Fibroblast of lung (primary cell): Measurements from ENCODE around the gene NOCT. TPM values are rescaled to one million over a fixed set of nuclear protein-coding genes. Genes with fewer than 3 reads are reported as not detected.

Source experiments
- DNase-seq, 2 donors: peaks; one replicate each; pipeline versions ENCODE4 v3.0.0 to v3.0.0-alpha.2; 2010; ENCODE audit warnings: low read depth in 2 of 2
- H2AFZ ChIP-seq: 2 replicates; pipeline ENCODE4 v1.5.1; 2012; ENCODE audit warnings: low read length, control low read depth, inconsistent platforms
- H3K27ac ChIP-seq: 2 replicates; pipeline ENCODE4 v1.5.1; 2011; ENCODE audit warnings: low read length, control low read depth; ENCODE audit not compliant: insufficient read depth
- H3K27me3 ChIP-seq: 2 replicates; pipeline ENCODE4 v1.5.1; 2011; ENCODE audit warnings: mild to moderate bottlenecking, low read length; ENCODE audit not compliant: control insufficient read depth, insufficient read depth
- H3K36me3 ChIP-seq: 2 replicates; pipeline ENCODE4 v1.5.1; 2011; ENCODE audit warnings: low read length; ENCODE audit not compliant: control insufficient read depth, insufficient read depth
- H3K4me1 ChIP-seq: 2 replicates; pipeline ENCODE4 v1.5.1; 2011; ENCODE audit warnings: low read length; ENCODE audit not compliant: control insufficient read depth, insufficient read depth; ENCODE audit errors: extremely low read depth
- H3K4me2 ChIP-seq: 2 replicates; pipeline ENCODE4 v1.5.1; 2011; ENCODE audit warnings: low read length, control low read depth; ENCODE audit not compliant: insufficient read depth; ENCODE audit errors: extremely low read depth
- H3K4me3 ChIP-seq, 4 experiments: fragments of 200-600 bp in 1 of 4; sonication (generic) in 1 of 4; replicated peaks in 1 of 4; 2 replicates each; pipeline ENCODE4 v1.5.1; 2011 to 2016; ENCODE audit warnings: low read length in 4 of 4, low read depth in 3 of 4, mild to moderate bottlenecking in 3 of 4, control low read depth in 2 of 4, inconsistent platforms in 1 of 4, mixed read lengths in 1 of 4; ENCODE audit not compliant: insufficient read depth in 1 of 4; ENCODE audit errors: control extremely low read depth in 1 of 4
- H3K79me2 ChIP-seq: 2 replicates; pipeline ENCODE4 v1.5.1; 2012; ENCODE audit warnings: mild to moderate bottlenecking, low read length, inconsistent platforms; ENCODE audit not compliant: control insufficient read depth, insufficient read depth
- H3K9ac ChIP-seq: 2 replicates; pipeline ENCODE4 v1.5.1; 2011; ENCODE audit warnings: mild to moderate bottlenecking, low read length, control low read depth; ENCODE audit not compliant: insufficient read depth
- H3K9me3 ChIP-seq: 2 replicates; pipeline ENCODE4 v1.5.1; 2012; ENCODE audit warnings: low read depth, low read length; ENCODE audit not compliant: control insufficient read depth, insufficient read depth
- H4K20me1 ChIP-seq: 2 replicates; pipeline ENCODE4 v1.5.1; 2011; ENCODE audit warnings: low read length; ENCODE audit not compliant: control insufficient read depth, insufficient read depth; ENCODE audit errors: extremely low read depth
- CTCF ChIP-seq, 2 donors: IDR thresholded peaks in 1 of 2; conservative IDR thresholded peaks in 1 of 2; 1 replicate in 1 of 2; 2 replicates in 1 of 2; pipeline ENCODE4 v1.5.1; 2011 to 2012; ENCODE audit warnings: low read length in 2 of 2, control low read depth in 1 of 2, inconsistent platforms in 1 of 2, low read depth in 1 of 2, mild to moderate bottlenecking in 1 of 2
- EZH2 ChIP-seq: IDR thresholded peaks from 2 replicates; pipeline ENCODE4 v1.5.1; 2012; ENCODE audit warnings: low read length, control low read depth, mild to moderate bottlenecking; ENCODE audit errors: missing control alignments
- polyA plus RNA-seq, 2 donors: library from polyadenylated mRNA; depleted of rRNA in 1 of 2; stranded (reverse) in 1 of 2; unstranded in 1 of 2; fragments of >200 nt; gene quantifications; 2 replicates each; pipeline ENCODE4 v1.2.1, GENCODE V29; 2011 to 2012; ENCODE audit warnings: missing spikeins in 1 of 2
- total RNA-seq: library from RNA; depleted of rRNA; stranded (reverse); fragments of >200 nt; gene quantifications from 2 replicates; pipeline ENCODE4 v1.2.1, GENCODE V29; 2014

The NOCT gene
- total and polyA plus RNA-seq, 2 donors (not counting 1 experiment from before 2014, with no cell fraction given): 6.4 to 13.2 TPM

- H3K79me2 ChIP-seq: no peaks in the 10 kb centered on the region
- H3K9me3 ChIP-seq: no peaks in the 10 kb centered on the region
- no peak for DNase-seq
- no peaks in the 10 kb centered on the region for H3K36me3 ChIP-seq
- no peak overlapping the region for H3K9ac ChIP-seq
- H4K20me1 ChIP-seq: no peaks in the 10 kb centered on the region
- H3K27me3 ChIP-seq: no peaks in the 10 kb centered on the region
- TF ChIP-seq CTCF (conservative IDR thresholded peaks at IDR 0.05 in 1 of 2, IDR thresholded peaks at IDR 0.05 in 1 of 2; ENCODE audit: low read depth in 1 of 2, low read length in 2 of 2) (no peak), EZH2 (no peak)
- H3K4me1 ChIP-seq: no peaks in the 10 kb centered on the region
- H3K27ac ChIP-seq: no peak overlapping the region
- no peak overlapping the region for H3K4me3 ChIP-seq
- H2AFZ ChIP-seq: no peak overlapping the region
- no peak overlapping the region for H3K4me2 ChIP-seq
These were observed 42.4 kb upstream of the NOCT start for GRCh38 chr4:138972956-138973801.

- TF ChIP-seq EZH2 (no peak), CTCF (conservative IDR thresholded peaks at IDR 0.05 in 1 of 2, IDR thresholded peaks at IDR 0.05 in 1 of 2; ENCODE audit: low read depth in 1 of 2, low read length in 2 of 2) (no peak)
- Histone ChIP-seq H3K27me3 (no peaks in the 10 kb centered on the region), H3K9me3 (no peaks in the 10 kb centered on the region), H4K20me1 (no peaks in the 10 kb centered on the region), H3K9ac (no peak overlapping the region), H3K79me2 (no peaks in the 10 kb centered on the region), H3K27ac (no peak overlapping the region), H3K4me1 (no peaks in the 10 kb centered on the region), H3K36me3 (no peaks in the 10 kb centered on the region), H3K4me2 (no peak overlapping the region), H3K4me3 (no peak overlapping the region), H2AFZ (no peak overlapping the region)
- DNase-seq: no peak
These were observed 40.4 kb upstream of the NOCT start for GRCh38 chr4:138975225-138975624.

GRCh38 chr4:138976526-138976925 lies 39.1 kb upstream of the NOCT start:
- no peak for DNase-seq
- H2AFZ ChIP-seq: no peak overlapping the region
- no peak overlapping the region for H3K27ac ChIP-seq
- H4K20me1 ChIP-seq: no peaks in the 10 kb centered on the region
- H3K9ac ChIP-seq: no peak overlapping the region
- no peaks in the 10 kb centered on the region for H3K9me3 ChIP-seq
- no peaks in the 10 kb centered on the region for H3K79me2 ChIP-seq
- H3K4me3 ChIP-seq: no peak overlapping the region
- H3K4me2 ChIP-seq: no peak overlapping the region
- no peaks in the 10 kb centered on the region for H3K27me3 ChIP-seq
- H3K4me1 ChIP-seq: no peaks in the 10 kb centered on the region
- H3K36me3 ChIP-seq: no peaks in the 10 kb centered on the region
- no peak for TF ChIP-seq CTCF (conservative IDR thresholded peaks at IDR 0.05 in 1 of 2, IDR thresholded peaks at IDR 0.05 in 1 of 2; ENCODE audit: low read depth in 1 of 2, low read length in 2 of 2)
- TF ChIP-seq EZH2: no peak
